ENCODE data around the gene NPC1. TPM values are rescaled to one million over a fixed set of nuclear protein-coding genes. Genes with fewer than 3 reads are reported as not detected.

NPC1 gene
- total RNA-seq, 4 donors from 2014 or later: 35.7 to 99.4 (median 46.2) TPM

- in situ Hi-C loops (cut with MboI; ENCODE audit: low sequenced_read_pairs in 4 of 4): loop anchor here in 3 of 4 donors (5.0 to 25.0 kb wide), 3 partner anchors 70 to 450 kb away; partner anchors contain the start of gene CABLES1 (in 1 of the 3)
- TF ChIP-seq POLR2A (IDR thresholded peaks at IDR 0.05) (no peak), CTCF (IDR thresholded peaks at IDR 0.05 in 4 of 5, conservative IDR thresholded peaks at IDR 0.05 in 1 of 5) (no peak)
- no peak for DNase-seq
- Histone ChIP-seq H3K27ac (peak overlapping the region; percentile 95 to 99 (median 97)), H3K4me3 (peak overlapping the region; percentile 30 to 97 (median 62)), H3K4me1 (peaks cover 20 to 22% of the 10 kb centered on the region in 2 donors), H3K9me3 (no peaks in the 10 kb centered on the region), H3K27me3 (no peaks in the 10 kb centered on the region), H3K36me3 (no peaks in the 10 kb centered on the region)
- intact Hi-C loops (cut with DNase I; ENCODE audit: low total_unique reads): loop anchor here (1.0 to 10.0 kb wide), 4 partner anchors 71 to 652 kb away; partner anchors contain the start of genes CABLES1 and RBBP8
- no peak for ATAC-seq
Measured at GRCh38 chr18:23587220-23587642, 925 bp upstream of the NPC1 start.

- Histone ChIP-seq H3K4me1 (peaks cover 20 to 22% of the 10 kb centered on the region in 2 donors), H3K36me3 (no peaks in the 10 kb centered on the region), H3K27me3 (no peaks in the 10 kb centered on the region), H3K27ac (peak overlapping the region; percentile 95 to 99 (median 97)), H3K9me3 (no peaks in the 10 kb centered on the region), H3K4me3 (peak overlapping the region; percentile 77 to 97 (median 90))
- DNase-seq (no peak), ATAC-seq (peak in 1 of 2 donors; percentile 8)
- intact Hi-C loops (cut with DNase I; ENCODE audit: low total_unique reads): loop anchor here (1.0 to 10.0 kb wide), 5 partner anchors 83 to 651 kb away; partner anchors contain the start of genes CABLES1, RBBP8, RIOK3 and RMC1
- in situ Hi-C loops (cut with MboI; ENCODE audit: low sequenced_read_pairs in 4 of 4): loop anchor here in 3 of 4 donors (5.0 to 25.0 kb wide), 3 partner anchors 69 to 449 kb away; partner anchors contain the start of gene CABLES1 (in 1 of the 3)
- TF ChIP-seq CTCF (IDR thresholded peaks at IDR 0.05 in 4 of 5, conservative IDR thresholded peaks at IDR 0.05 in 1 of 5) (no peak), POLR2A (IDR thresholded peaks at IDR 0.05) (no peak)
Measured at GRCh38 chr18:23585897-23586248, 433 bp downstream of the NPC1 start.

- TF ChIP-seq POLR2A (IDR thresholded peaks at IDR 0.05): peak; percentile 14 to 24
- TF ChIP-seq CTCF (IDR thresholded peaks at IDR 0.05 in 4 of 5, conservative IDR thresholded peaks at IDR 0.05 in 1 of 5): no peak
- DNase-seq: peak; percentile 39 to 42
- in situ Hi-C loops (cut with MboI; ENCODE audit: low sequenced_read_pairs in 4 of 4): loop anchor here in 3 of 4 donors (5.0 to 25.0 kb wide), 3 partner anchors 68 to 448 kb away; partner anchors contain the start of gene CABLES1 (in 1 of the 3)
- peak overlapping the region; percentile 95 to 99 (median 97) for H3K27ac ChIP-seq
- intact Hi-C loops (cut with DNase I; ENCODE audit: low total_unique reads): loop anchor here (10.0 kb wide), 2 partner anchors 630 to 650 kb away; partner anchors contain the start of gene RBBP8
- no peaks in the 10 kb centered on the region for H3K36me3 ChIP-seq
- H3K4me3 ChIP-seq: peak overlapping the region; percentile 77 to 97 (median 90)
- H3K9me3 ChIP-seq: no peaks in the 10 kb centered on the region
- ATAC-seq: peak; percentile 63 to 67
- H3K27me3 ChIP-seq: no peaks in the 10 kb centered on the region
- peaks cover 20 to 22% of the 10 kb centered on the region in 2 donors for H3K4me1 ChIP-seq
Measured at GRCh38 chr18:23585007-23585871, 1.1 kb downstream of the NPC1 start.

- Histone ChIP-seq H3K27me3 (no peaks in the 10 kb centered on the region), H3K27ac (peak overlapping the region; percentile 95 to 99 (median 97)), H3K36me3 (no peaks in the 10 kb centered on the region), H3K4me1 (peaks cover 20 to 23% of the 10 kb centered on the region in 2 donors), H3K4me3 (peak overlapping the region in 2 of 4 donors; percentile 77 to 89), H3K9me3 (no peaks in the 10 kb centered on the region)
- TF ChIP-seq POLR2A (IDR thresholded peaks at IDR 0.05) (no peak), CTCF (IDR thresholded peaks at IDR 0.05 in 4 of 5, conservative IDR thresholded peaks at IDR 0.05 in 1 of 5) (no peak)
- no peak for DNase-seq
- in situ Hi-C loops (cut with MboI; ENCODE audit: low sequenced_read_pairs in 4 of 4) (loop anchor here in 3 of 4 donors (5.0 to 25.0 kb wide), 3 partner anchors 67 to 447 kb away; partner anchors contain the start of gene CABLES1 (in 1 of the 3)), intact Hi-C loops (cut with DNase I; ENCODE audit: low total_unique reads) (loop anchor here (10.0 kb wide), 2 partner anchors 630 to 650 kb away; partner anchors contain the start of gene RBBP8)
- no peak for ATAC-seq
Measured at GRCh38 chr18:23584019-23584983, 2.0 kb downstream of the NPC1 start.
